RWPE2 (cell line): ENCODE measurements around the gene CTNND2.

Source experiments
- ATAC-seq: fragments of 200-7000 bp; cut with Tn5 transposase; 3 replicates; pipeline ENCODE4 v1.9.1; 2021; ENCODE audit warnings: low read depth
- DNase-seq: peaks from one replicate; pipeline ENCODE4 v3.0.0-alpha.2; 2020; ENCODE audit warnings: low spot score
- H3K27ac ChIP-seq: fragments of 450-650 bp; 2 replicates; pipeline ENCODE4 v1.5.1; 2017; ENCODE audit warnings: mild to moderate bottlenecking; ENCODE audit not compliant: poor library complexity, severe bottlenecking
- H3K27me3 ChIP-seq: fragments of 250-450 bp; sonication (Bioruptor Pico); 2 replicates; pipeline ENCODE4 v1.5.1; 2021; ENCODE audit warnings: mild to moderate bottlenecking, moderate library complexity; ENCODE audit not compliant: insufficient read depth, poor library complexity, severe bottlenecking
- H3K36me3 ChIP-seq: fragments of 250-450 bp; sonication (Bioruptor Pico); 2 replicates; pipeline ENCODE4 v1.5.1; 2020; ENCODE audit warnings: low read depth, mild to moderate bottlenecking, moderate library complexity
- H3K4me1 ChIP-seq: fragments of 250-450 bp; sonication (Bioruptor Pico); 2 replicates; pipeline ENCODE4 v1.5.1; 2021; ENCODE audit warnings: mild to moderate bottlenecking, moderate library complexity; ENCODE audit not compliant: insufficient read depth, poor library complexity, severe bottlenecking
- H3K4me3 ChIP-seq: fragments of 250-450 bp; sonication (Bioruptor Pico); 2 replicates; pipeline ENCODE4 v1.5.1; 2021; ENCODE audit warnings: mild to moderate bottlenecking, moderate library complexity; ENCODE audit not compliant: severe bottlenecking
- H3K9me3 ChIP-seq: fragments of 250-450 bp; sonication (Bioruptor Pico); 2 replicates; pipeline ENCODE4 v1.5.1; 2021; ENCODE audit warnings: mild to moderate bottlenecking, moderate library complexity; ENCODE audit not compliant: severe bottlenecking
- TF ChIP-seq, protein P1 (sequence below): fragments of 450-650 bp; IDR thresholded peaks from one replicate; pipeline ENCODE4 v1.5.1; 2017; ENCODE audit warnings: mild to moderate bottlenecking, moderate library complexity; ENCODE audit not compliant: poor library complexity, severe bottlenecking

Gene CTNND2

DNA sequence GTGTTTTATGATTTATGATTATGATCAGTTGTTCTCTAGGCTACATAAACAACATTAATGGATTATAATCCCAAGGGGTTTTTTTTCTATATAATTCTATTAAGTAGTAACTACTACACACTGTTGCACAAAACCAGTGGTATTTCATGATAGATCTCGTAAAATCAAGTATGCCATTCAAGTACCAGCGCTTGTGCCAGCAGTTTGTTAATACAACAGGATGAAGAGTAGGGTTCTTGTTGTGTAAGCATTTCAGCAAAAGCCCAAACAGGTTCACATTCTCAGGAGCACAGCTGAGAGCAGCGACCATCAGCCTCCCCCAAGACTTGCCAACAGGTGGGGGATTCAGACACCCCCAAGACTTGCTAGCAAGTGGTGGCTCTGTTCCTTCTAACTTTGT is 88.8 kb downstream of the CTNND2 start:
- TF ChIP-seq, protein P1, sequence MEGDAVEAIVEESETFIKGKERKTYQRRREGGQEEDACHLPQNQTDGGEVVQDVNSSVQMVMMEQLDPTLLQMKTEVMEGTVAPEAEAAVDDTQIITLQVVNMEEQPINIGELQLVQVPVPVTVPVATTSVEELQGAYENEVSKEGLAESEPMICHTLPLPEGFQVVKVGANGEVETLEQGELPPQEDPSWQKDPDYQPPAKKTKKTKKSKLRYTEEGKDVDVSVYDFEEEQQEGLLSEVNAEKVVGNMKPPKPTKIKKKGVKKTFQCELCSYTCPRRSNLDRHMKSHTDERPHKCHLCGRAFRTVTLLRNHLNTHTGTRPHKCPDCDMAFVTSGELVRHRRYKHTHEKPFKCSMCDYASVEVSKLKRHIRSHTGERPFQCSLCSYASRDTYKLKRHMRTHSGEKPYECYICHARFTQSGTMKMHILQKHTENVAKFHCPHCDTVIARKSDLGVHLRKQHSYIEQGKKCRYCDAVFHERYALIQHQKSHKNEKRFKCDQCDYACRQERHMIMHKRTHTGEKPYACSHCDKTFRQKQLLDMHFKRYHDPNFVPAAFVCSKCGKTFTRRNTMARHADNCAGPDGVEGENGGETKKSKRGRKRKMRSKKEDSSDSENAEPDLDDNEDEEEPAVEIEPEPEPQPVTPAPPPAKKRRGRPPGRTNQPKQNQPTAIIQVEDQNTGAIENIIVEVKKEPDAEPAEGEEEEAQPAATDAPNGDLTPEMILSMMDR, result no peak
- Histone ChIP-seq H3K9me3 (no peaks in the 10 kb centered on the region), H3K36me3 (no peaks in the 10 kb centered on the region), H3K4me3 (no peak overlapping the region), H3K27ac (no peak overlapping the region), H3K27me3 (peaks cover 10% of the 10 kb centered on the region), H3K4me1 (no peaks in the 10 kb centered on the region)
- ATAC-seq, result no peak
- no peak for DNase-seq

DNA sequence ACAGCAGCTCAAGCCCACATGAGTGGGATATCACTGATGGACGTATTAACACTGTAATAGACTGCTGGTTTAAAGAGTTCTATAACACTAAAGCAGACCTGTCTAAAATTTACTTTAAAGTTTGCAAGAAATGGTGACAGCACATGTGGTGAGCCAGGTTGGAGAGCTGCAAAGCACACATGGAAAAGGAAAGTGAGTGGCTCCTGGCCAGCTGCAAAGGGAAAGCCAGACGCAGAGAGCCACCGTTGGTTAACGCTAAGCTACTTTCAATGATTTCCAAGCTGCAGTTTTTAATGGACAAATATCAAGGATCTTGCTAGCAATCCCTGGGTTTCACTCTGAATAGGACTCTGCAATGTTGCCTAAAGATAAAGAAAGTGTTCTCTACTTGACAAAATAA is 89.9 kb downstream of the CTNND2 start:
- Histone ChIP-seq H3K27me3 (peaks cover 10% of the 10 kb centered on the region), H3K9me3 (no peaks in the 10 kb centered on the region), H3K4me1 (no peaks in the 10 kb centered on the region), H3K4me3 (no peak overlapping the region), H3K27ac (no peak overlapping the region), H3K36me3 (no peaks in the 10 kb centered on the region)
- no peak for ATAC-seq
- no peak for DNase-seq
- TF ChIP-seq, protein P1, result no peak

DNA sequence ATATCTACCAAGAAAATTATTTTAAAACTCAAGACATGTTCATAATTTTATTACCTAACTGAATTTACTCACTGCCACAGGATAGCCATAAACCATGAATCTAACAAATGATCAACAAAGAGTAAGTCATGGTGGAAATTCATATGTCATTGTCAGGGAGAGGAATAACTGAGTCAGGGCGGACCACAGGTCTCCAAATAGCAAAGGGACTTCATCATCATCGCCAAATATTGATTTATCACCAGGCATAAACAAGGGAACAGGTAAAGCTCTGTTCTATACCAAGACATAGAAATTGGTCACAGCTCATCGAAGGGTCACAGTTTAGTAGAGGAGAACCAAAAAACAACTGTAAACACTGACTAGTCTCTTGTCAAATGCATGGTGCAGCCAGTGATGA is 94.8 kb downstream of the CTNND2 start:
- Histone ChIP-seq H3K36me3 (no peaks in the 10 kb centered on the region), H3K27me3 (no peaks in the 10 kb centered on the region), H3K9me3 (no peaks in the 10 kb centered on the region), H3K4me3 (no peak overlapping the region), H3K27ac (no peak overlapping the region), H3K4me1 (no peaks in the 10 kb centered on the region)
- DNase-seq (no peak), ATAC-seq (no peak)
- TF ChIP-seq, protein P1, result no peak

DNA sequence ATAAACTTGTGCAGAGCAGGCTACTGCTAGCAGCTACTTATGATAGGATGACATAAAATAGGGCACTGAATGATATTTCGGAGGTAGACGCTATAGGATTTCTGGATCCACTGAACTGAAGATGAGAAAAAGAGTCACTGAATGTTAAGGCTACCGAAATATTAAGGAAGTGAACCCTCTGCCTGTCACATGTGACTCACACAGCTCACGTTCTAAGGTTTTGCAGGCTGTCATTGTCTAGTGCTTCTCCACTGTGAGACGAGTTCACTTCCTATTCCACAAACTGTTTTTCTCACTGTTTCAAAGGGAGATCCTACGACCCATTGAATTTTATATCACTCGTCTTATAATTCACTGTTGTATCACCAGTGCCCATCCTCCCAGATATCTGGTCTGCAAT is 100.8 kb downstream of the CTNND2 start:
- Histone ChIP-seq H3K36me3 (no peaks in the 10 kb centered on the region), H3K27ac (no peak overlapping the region), H3K4me3 (no peak overlapping the region), H3K4me1 (no peaks in the 10 kb centered on the region), H3K27me3 (peaks cover 17% of the 10 kb centered on the region), H3K9me3 (no peaks in the 10 kb centered on the region)
- TF ChIP-seq, protein P1, result no peak
- ATAC-seq (no peak), DNase-seq (no peak)

DNA sequence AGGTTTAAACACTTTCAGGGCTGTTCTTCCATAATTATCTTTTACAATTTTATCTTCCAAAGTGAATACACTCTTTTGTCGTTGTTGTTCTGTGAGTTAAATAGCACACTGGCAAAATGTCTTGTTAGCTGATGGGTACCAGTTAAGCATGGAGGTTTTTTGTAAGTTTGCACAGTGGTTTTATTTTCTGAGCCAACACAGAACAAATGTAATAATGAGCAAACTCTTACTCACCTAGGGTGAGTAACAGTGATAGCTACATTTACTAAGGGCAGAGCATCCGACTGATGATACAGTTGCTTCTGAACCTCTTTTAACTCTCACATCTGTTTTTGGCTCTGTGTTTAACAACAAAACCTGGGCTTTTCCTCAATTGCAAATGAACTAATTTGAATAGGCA is 103.2 kb downstream of the CTNND2 start:
- no peaks in the 10 kb centered on the region for H3K9me3 ChIP-seq
- no peaks in the 10 kb centered on the region for H3K36me3 ChIP-seq
- no peak for DNase-seq
- no peaks in the 10 kb centered on the region for H3K4me1 ChIP-seq
- H3K27me3 ChIP-seq, result peaks cover 24% of the 10 kb centered on the region
- H3K4me3 ChIP-seq, result no peak overlapping the region
- TF ChIP-seq, protein P1, result no peak
- no peak overlapping the region for H3K27ac ChIP-seq
- peak; percentile 97 for ATAC-seq
